T-helper 17 cell (primary cell): ENCODE measurements around the gene ATF4. TPM values are rescaled to one million over a fixed set of nuclear protein-coding genes. Genes with fewer than 3 reads are reported as not detected.
"Not testable (repeated sequence)": the region's sequence is repeated elsewhere in the genome, so short reads cannot be mapped to it uniquely, and the experiment has no call there.

Source experiments
- ATAC-seq: fragments of 150-1000 bp; cut with Tn5 transposase; 2 replicates; pipeline ENCODE4 v1.10.0; 2021; ENCODE audit warnings: mild to moderate bottlenecking, moderate library complexity
- DNase-seq, 3 donors: peaks; one replicate each; pipeline versions ENCODE4 v3.0.0 to v3.0.0-alpha.2; 2020 to 2021
- H3K9me3 ChIP-seq: one replicate; pipeline ENCODE4 v1.7.0; 2013; ENCODE audit warnings: low read length, mild to moderate bottlenecking; ENCODE audit not compliant: control insufficient read depth, poor library complexity, severe bottlenecking
- H3K27ac Mint-ChIP-seq: one replicate; pipeline ENCODE4 v1.8.0; 2022; ENCODE audit warnings: mild to moderate bottlenecking, moderate library complexity, mixed read lengths
- H3K27me3 Mint-ChIP-seq: one replicate; pipeline ENCODE4 v1.8.0; 2022; ENCODE audit warnings: mixed read lengths
- H3K36me3 Mint-ChIP-seq: one replicate; pipeline ENCODE4 v1.8.0; 2022; ENCODE audit warnings: low read depth, mixed read lengths
- H3K4me1 Mint-ChIP-seq: one replicate; pipeline ENCODE4 v1.8.0; 2022; ENCODE audit warnings: mild to moderate bottlenecking, mixed read lengths
- H3K4me3 Mint-ChIP-seq: one replicate; pipeline ENCODE4 v1.8.0; 2022; ENCODE audit warnings: mild to moderate bottlenecking, moderate library complexity, mixed read lengths
- total RNA-seq, 4 donors: library from RNA in 2 of 4; stranded (reverse) in 2 of 4; gene quantifications; one replicate each; pipeline ENCODE4 v1.2.3 and lab custom pipeline; 2022 to 2026

Gene ATF4
- total RNA-seq, 2 donors from 2014 or later = 260 to 333 TPM

DNA sequence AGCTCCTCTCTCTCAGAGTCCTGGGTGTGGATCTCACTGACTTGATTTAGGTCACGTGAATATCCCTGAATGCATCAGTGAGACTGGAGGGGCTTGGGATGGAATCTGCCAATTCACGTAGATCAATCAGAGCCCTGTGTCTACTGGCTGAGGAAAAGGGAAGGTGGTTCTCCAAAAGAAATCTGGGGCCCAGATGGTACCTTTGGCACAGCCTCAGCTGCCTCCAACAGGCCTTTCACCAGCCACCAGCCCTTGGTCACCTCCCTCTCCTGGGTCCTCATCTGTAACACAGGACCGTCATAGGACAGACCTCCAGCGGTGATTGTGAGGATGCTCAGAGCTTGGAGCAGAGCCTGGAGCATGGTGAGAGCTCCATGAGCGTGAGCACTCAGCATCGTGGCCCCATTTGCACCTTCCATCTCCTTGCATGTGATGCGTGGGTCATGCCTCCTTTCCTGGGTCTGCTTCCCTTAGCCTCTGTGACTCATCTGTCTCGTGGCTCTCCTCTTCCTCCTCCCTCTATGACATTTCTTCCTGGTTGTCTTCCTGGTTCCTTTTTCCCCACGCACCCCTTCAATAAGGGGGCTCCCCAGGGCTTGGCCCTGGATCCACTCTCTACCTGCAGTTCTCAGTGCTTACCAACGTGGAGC lies 25.8 kb upstream of the ATF4 start:
- H3K4me1 Mint-ChIP-seq = peaks cover 14% of the 10 kb centered on the region
- ATAC-seq (no peak), DNase-seq (no peak)
- no peaks in the 10 kb centered on the region for H3K36me3 Mint-ChIP-seq
- no peaks in the 10 kb centered on the region for H3K9me3 ChIP-seq
- peak overlapping the region; percentile 51 for H3K27ac Mint-ChIP-seq
- peak overlapping the region; percentile 12 for H3K4me3 Mint-ChIP-seq
- peaks cover 6% of the 10 kb centered on the region for H3K27me3 Mint-ChIP-seq

DNA sequence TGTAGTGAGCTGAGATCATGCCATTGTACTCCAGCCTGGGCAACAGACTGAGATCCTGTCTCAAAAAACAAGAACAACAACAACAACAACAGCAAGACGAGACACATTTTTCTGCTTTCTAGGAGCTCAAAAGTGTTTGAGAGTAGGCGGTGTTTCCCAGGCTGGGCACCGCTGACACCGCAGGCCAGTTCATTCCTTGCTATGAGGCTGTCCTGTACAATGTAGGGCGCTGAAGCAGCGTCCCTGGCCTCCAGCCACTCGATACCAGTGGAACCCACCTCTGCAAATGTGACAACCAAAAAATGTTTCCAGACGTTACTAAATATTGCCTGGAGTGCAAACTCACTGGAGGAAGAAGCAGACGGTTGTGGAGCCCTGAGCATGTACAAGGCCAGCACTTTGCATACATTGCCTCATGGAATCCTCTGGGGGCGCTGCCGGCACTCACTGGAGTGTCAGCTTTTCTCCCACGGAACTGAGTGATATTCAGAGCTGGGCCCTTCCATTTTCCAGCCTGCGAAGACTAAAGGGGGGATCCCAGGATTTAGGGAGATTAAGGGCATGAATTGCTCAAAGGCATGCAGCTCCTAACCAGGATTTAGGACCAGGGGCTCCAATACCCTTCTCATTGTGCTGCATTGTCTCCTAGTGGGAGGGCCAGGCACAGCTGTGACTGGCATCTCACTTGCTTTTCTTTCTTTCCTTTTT lies 24.1 kb upstream of the ATF4 start:
- H3K9me3 ChIP-seq = no peaks in the 10 kb centered on the region
- peak; percentile 77 for ATAC-seq
- DNase-seq = peak in 1 of 3 donors; percentile 38
- H3K4me3 Mint-ChIP-seq = no peak overlapping the region
- peaks cover 6% of the 10 kb centered on the region for H3K27me3 Mint-ChIP-seq
- no peaks in the 10 kb centered on the region for H3K36me3 Mint-ChIP-seq
- H3K4me1 Mint-ChIP-seq = peaks cover 10% of the 10 kb centered on the region
- H3K27ac Mint-ChIP-seq = no peak overlapping the region

DNA sequence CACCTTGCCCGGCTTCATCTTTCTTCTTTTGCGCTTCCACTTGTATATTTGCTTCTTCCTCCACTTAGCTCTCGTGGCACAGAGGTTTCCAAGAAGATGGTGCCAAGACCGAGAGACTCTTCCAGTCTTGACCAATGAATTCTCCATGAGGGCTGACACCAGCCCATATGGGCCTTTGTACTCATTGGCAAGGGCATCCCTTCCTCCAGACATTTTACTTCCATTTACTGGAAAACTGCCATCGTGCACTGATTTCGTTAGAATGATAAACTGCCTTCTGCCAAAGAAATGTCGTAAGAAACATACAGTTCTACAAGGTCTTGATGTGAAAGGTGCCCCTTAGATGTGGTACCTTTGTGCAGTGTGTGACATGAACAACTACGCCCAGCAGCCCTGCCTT lies 22.9 kb upstream of the ATF4 start:
- Mint-ChIP-seq H3K36me3 (peaks cover 2% of the 10 kb centered on the region), H3K27ac (no peak overlapping the region), H3K27me3 (peaks cover 6% of the 10 kb centered on the region)

DNA sequence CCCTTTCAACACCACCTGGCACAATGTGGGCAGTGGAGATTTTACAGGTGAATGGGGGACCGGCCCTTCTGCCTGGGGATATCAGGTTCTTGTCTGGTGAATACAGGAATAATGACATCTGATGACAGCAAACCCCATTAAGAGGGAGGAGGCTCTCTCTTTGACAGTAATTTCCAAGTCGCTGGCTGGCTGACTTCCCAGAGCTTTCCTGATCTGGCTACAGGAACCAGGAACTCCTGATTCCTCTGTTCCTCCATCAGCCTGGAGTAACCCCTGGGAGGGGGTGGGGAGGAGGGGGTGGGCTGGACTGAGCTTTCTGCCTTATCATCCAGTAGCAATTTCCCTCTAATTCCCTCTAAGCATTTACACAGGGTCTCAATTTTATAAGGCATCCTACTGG lies 22.0 kb upstream of the ATF4 start:
- H3K4me1 Mint-ChIP-seq = peaks cover 16% of the 10 kb centered on the region
- H3K9me3 ChIP-seq = no peaks in the 10 kb centered on the region
- H3K4me3 Mint-ChIP-seq = no peak overlapping the region
- ATAC-seq = no peak
- H3K27me3 Mint-ChIP-seq = peaks cover 1% of the 10 kb centered on the region
- no peak for DNase-seq
- peak overlapping the region; percentile 67 for H3K27ac Mint-ChIP-seq
- H3K36me3 Mint-ChIP-seq = peaks cover 2% of the 10 kb centered on the region

More for the DNA sequence above, 22.9 kb upstream of the ATF4 start:
- Mint-ChIP-seq H3K4me1 (peaks cover 18% of the 10 kb centered on the region), H3K4me3 (no peak overlapping the region)
- ATAC-seq (no peak), DNase-seq (no peak)
- no peaks in the 10 kb centered on the region for H3K9me3 ChIP-seq

DNA sequence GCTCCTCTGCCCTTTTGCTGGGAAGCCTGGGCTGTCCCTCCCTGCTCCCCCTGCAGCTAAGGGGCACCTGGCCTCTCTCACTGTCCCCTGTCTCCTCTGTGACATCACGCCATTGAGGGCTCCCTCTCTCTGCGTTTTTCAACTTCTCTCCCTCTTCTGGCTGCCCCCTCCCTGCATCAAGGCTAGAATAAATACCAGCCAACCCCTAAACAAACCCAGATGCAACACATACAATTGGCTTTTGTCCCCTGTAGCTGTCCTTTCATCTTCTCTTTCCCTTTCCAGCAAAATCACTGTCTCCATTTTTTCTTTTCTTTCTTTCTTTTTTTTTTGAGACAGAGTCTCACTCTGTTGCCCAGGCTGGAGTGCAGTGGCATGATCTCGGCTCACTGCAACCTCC lies 21.6 kb upstream of the ATF4 start:
- H3K9me3 ChIP-seq = no peaks in the 10 kb centered on the region
- no peak for DNase-seq
- H3K36me3 Mint-ChIP-seq = peaks cover 2% of the 10 kb centered on the region
- no peaks in the 10 kb centered on the region for H3K27me3 Mint-ChIP-seq
- peaks cover 19% of the 10 kb centered on the region for H3K4me1 Mint-ChIP-seq
- peak overlapping the region; percentile 67 for H3K27ac Mint-ChIP-seq
- H3K4me3 Mint-ChIP-seq = no peak overlapping the region
- no peak for ATAC-seq

DNA sequence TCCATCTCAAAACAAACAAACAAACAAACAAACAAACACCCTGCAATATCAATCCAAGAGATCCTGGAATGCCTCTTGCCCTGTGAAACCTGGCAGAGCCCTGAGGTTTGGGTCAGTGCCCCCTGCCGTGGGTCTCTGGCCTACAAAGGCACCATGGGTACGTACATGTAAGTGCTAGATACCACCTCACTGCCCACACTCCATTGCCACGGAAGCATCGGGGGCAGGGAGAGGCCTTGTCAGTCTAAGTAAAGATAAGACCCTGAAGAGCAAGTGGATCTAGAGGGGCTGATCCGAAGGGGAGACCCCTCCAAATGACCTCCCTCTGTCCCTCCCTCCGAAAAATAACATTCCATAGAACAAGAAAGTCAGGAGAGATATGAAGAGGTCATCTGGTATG lies 20.3 kb upstream of the ATF4 start:
- H3K9me3 ChIP-seq = no peaks in the 10 kb centered on the region
- no peak for ATAC-seq
- no peak for DNase-seq
- Mint-ChIP-seq H3K27ac (no peak overlapping the region), H3K27me3 (no peaks in the 10 kb centered on the region), H3K4me1 (peaks cover 24% of the 10 kb centered on the region), H3K36me3 (peaks cover 2% of the 10 kb centered on the region), H3K4me3 (no peak overlapping the region)

DNA sequence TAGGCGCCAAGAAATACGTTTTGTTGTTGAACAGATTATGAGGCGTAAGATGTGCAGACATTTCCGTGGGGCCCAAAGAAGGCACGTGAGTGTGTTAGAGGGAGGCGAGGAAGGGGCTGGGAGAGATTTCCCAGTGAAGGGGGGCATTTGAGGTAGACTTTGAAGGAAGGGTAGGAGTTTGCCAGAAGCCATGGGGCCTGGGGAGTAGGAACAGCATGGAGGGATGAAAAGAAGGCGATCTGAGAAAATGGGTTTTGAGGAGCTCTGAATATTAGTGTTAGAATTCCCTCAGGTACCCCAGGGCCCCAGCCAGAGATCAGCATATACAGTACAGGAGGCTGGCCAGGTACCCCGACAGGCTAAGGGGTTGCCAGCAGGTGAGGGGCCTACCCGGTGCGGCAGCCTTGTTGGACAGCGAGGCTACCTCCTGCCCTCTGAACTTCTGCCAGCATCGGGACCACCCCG lies 18.7 kb upstream of the ATF4 start:
- Mint-ChIP-seq H3K4me3 (peak overlapping the region; percentile 97), H3K36me3 (peaks cover 7% of the 10 kb centered on the region)

DNA sequence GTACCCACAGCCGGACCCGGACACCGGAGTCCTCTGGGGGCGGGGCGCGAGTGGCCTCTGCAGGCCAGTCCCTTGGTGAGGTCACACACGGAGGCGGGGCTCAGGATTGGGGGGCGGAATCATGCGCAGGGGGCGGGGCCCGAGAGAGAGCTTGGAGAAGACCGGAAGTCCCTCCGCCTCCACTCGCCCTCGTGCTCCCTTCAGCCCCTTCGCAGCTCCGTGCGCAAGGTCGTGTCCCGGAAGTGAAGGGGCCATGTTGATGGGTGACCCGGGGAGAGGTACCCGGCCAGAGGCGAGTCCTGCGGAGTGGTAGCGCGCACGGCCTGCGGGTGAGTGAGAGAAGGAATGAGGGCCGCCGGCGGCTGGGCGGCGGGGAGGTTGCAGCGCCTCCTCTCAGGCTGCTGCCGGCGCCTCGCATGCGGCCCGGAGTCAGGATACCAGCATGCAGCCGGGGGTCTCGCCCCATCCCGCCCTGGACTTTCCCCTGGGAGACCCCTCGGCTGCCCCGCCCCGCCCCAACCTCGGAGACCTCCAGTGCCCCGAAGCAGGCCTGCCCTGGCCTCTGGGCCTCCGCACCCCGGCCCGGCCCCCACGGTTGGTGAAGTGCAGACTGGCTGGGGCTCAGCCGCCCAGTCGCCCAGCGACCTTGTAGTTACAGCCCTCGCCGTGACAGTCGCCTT lies 18.1 kb upstream of the ATF4 start, which contains the start of gene MIEF1:
Gene MIEF1, plus strand, starts transcription at position 182 of the 680 bp plus-strand sequence. CDS start 9,005 bp downstream, outside the sequence.
- ATAC-seq (peak; percentile 96), DNase-seq (peak; percentile 74 to 80 (median 78))
- Mint-ChIP-seq H3K27ac (peak within 1 kb of the TSS; percentile 94), H3K4me3 (peak within 1 kb of the TSS; percentile 97), H3K27me3 (no peaks in the 10 kb centered on the region), H3K36me3 (peaks cover 8% of the 10 kb centered on the region), H3K4me1 (peaks cover 36% of the 10 kb centered on the region)
- no peaks in the 10 kb centered on the region for H3K9me3 ChIP-seq

More for the DNA sequence above, 18.7 kb upstream of the ATF4 start:
- H3K27me3 Mint-ChIP-seq = no peaks in the 10 kb centered on the region
- H3K9me3 ChIP-seq = no peaks in the 10 kb centered on the region
- no peak for DNase-seq
- ATAC-seq = no peak
- peak overlapping the region; percentile 94 for H3K27ac Mint-ChIP-seq
- H3K4me1 Mint-ChIP-seq = peaks cover 34% of the 10 kb centered on the region

DNA sequence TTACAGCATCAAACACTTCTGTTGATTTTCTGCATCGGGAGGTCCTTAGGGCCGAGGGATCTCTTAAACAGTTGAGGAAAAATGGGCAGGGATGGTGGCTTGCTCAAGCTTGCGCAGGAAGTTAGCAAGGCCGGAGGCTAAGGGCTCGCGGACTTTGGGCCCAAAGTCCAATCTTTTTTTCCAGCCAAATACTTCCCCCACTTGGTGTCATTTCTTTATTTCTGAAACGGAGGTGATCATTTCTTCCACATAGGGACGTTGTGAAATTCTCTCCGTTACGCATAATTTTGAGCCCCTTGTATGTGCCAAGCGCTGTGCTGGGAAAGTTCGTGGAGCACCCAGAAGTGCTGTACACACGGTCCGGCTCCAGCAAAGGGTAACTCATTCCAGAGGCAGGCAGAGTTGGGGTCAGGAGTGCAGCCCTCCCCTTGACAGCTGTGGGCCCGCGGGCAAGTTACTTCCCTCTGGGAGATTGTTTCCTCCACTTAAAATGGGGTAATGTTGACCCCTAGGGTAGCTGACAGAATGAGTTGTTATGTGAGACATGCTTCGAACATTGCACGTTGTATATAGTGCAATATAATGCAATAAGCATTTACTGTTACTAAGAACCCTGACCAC lies 17.5 kb upstream of the ATF4 start:
- Mint-ChIP-seq H3K27ac (peak overlapping the region; percentile 94), H3K36me3 (peaks cover 8% of the 10 kb centered on the region), H3K4me3 (peak overlapping the region; percentile 97), H3K4me1 (peaks cover 36% of the 10 kb centered on the region), H3K27me3 (no peaks in the 10 kb centered on the region)
- ATAC-seq (no peak), DNase-seq (no peak)
- no peaks in the 10 kb centered on the region for H3K9me3 ChIP-seq

DNA sequence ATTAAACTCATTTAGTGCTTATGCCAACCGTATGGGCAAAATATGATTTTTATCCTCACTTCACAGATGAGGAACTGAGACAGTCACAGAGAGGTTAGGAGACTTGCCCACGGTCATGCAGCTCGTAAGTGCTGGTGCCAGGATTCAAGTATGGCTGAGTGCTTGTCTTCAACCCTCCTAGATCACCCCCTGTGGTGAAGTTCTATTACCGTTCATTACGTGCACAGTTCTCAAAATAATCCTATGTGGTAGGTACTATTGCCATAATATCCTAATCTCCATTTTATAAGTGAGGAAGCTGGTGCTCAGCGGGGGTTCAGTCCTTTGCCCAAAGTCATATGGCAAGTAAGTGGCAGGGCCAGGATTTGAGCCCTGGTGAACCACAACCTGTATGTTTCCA lies 16.7 kb upstream of the ATF4 start:
- Mint-ChIP-seq H3K4me1 (peaks cover 42% of the 10 kb centered on the region), H3K4me3 (peak overlapping the region; percentile 97), H3K27me3 (no peaks in the 10 kb centered on the region), H3K27ac (peak overlapping the region; percentile 94), H3K36me3 (peaks cover 11% of the 10 kb centered on the region)
- no peak for DNase-seq
- ATAC-seq = no peak
- no peaks in the 10 kb centered on the region for H3K9me3 ChIP-seq

DNA sequence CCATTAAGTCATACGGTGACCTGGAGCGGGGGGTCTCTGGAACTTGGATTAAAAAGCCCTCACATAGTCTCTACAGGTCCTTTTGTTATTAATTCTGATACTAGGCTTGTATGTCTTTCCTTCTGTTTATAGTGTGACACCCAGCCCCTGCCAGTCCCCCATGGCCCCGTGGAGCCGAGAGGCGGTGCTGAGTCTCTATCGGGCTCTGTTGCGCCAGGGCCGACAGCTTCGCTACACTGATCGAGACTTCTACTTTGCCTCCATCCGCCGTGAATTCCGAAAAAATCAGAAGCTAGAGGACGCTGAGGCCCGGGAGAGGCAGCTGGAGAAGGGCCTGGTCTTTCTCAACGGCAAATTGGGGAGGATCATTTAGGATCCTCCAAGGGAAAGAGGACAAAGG lies 16.3 kb upstream of the ATF4 start:
- Mint-ChIP-seq H3K36me3 (peaks cover 12% of the 10 kb centered on the region), H3K27ac (peak overlapping the region; percentile 94), H3K4me1 (peaks cover 43% of the 10 kb centered on the region), H3K27me3 (no peaks in the 10 kb centered on the region), H3K4me3 (peak overlapping the region; percentile 97)
- DNase-seq (no peak), ATAC-seq (no peak)
- no peaks in the 10 kb centered on the region for H3K9me3 ChIP-seq

DNA sequence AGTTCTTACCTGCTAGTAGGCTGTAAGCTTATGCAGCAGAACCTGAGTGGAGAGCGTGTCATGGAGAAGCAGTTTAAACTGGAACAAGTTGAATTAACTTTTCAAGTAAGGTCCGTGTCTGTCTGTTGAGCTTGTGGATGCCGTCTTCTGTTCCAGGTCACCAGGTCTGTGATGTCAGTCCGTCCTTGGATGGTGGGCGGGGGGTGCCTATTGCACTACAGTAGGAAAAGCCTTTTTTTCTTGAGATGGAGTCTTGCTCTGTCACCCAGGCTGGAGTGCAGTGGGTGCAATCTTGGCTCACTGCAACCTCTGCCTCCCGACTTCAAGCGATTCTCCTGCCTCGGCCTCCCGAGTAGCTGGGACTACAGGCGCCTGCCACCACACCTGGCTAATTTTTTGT lies 13.3 kb upstream of the ATF4 start:
- not testable (repeated sequence) for H3K27ac Mint-ChIP-seq, DNase-seq, H3K9me3 ChIP-seq, H3K4me3 Mint-ChIP-seq, H3K27me3 Mint-ChIP-seq, ATAC-seq
- H3K4me1 Mint-ChIP-seq = peaks cover 35% of the 10 kb centered on the region
- H3K36me3 Mint-ChIP-seq = peaks cover 15% of the 10 kb centered on the region

DNA sequence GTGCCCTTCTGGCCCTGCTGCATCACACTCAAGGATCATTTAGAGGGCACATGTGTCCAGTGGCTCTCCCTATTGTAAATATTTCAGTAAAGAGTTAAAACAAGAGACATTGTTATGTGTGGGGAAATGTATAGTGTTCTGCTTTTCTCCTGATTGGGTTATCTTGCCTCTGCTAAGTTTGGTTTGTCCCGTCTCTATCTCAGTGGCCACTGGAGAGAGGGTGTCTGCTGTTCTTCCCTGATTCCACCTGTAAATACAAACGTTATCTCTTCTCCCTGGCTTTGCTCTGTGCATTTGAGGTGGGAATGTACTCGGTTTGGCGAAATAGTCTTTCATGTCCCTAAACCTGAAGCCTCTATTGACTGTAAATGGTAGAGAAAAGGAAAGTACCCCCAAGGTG lies 12.0 kb upstream of the ATF4 start:
- H3K9me3 ChIP-seq = no peaks in the 10 kb centered on the region
- DNase-seq = no peak
- Mint-ChIP-seq H3K36me3 (peaks cover 13% of the 10 kb centered on the region), H3K4me3 (no peak overlapping the region), H3K27me3 (no peaks in the 10 kb centered on the region), H3K4me1 (peaks cover 31% of the 10 kb centered on the region), H3K27ac (peak overlapping the region; percentile 71)
- no peak for ATAC-seq
